ENCODE data around the gene GMPPB.

GMPPB gene

DNA sequence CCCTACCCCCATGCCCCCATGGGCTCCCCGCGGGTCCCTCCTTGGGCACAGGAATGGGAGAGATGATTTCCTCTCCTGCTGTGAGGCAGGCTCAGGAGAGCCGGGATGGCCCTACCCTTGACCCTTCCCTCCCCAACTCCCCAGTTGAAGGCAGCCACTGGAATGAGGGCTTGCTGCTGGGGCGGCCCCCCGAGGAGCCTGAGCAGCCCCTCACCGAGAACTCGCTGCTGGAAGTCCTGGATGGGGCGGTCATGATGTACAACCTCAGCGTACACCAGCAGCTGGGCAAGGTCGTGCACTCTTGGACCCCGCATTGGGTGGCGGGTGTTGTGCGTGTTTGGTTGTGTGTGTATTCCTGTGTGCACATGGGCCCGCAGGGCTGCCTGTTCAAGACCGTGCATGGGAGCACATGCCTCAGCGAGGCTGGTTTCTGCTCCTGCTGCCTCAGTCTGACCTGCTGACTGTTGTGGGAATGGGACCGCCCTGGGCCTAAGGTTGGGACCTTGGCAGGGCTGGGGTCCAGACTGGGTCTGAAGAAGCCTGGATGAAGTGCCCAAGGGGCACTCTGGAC is 18.3 kb downstream of the GMPPB start:
- H4K20me1 ChIP-seq (ENCODE audit: low read depth, low read length), result no peaks in the 10 kb centered on the region
- no peak overlapping the region for H3K4me3 ChIP-seq (ENCODE audit: insufficient read depth, low read length, poor library complexity, severe bottlenecking)
- H3K27me3 ChIP-seq (ENCODE audit: low read length), result no peaks in the 10 kb centered on the region
- H3K9me3 ChIP-seq (ENCODE audit: insufficient read depth, low read length), result no peaks in the 10 kb centered on the region
- H3K9ac ChIP-seq (ENCODE audit: low read length), result no peak overlapping the region
- no peak overlapping the region for H2AFZ ChIP-seq (ENCODE audit: low read depth, low read length, severe bottlenecking)
- H3K4me2 ChIP-seq (ENCODE audit: low read depth, low read length, poor library complexity, severe bottlenecking), result no peak overlapping the region
- no peaks in the 10 kb centered on the region for H3K9me2 ChIP-seq (replicated peaks; ENCODE audit: insufficient read depth, low read length)
- H3K36me3 ChIP-seq (ENCODE audit: low read length), result no peaks in the 10 kb centered on the region
- H3K79me2 ChIP-seq (ENCODE audit: insufficient read depth, low read length), result no peaks in the 10 kb centered on the region
- no peak for TF ChIP-seq CTCF (IDR thresholded peaks at IDR 0.05; ENCODE audit: insufficient read depth, low read length, poor library complexity, severe bottlenecking)
- no peak overlapping the region for H3K27ac ChIP-seq (ENCODE audit: low read depth, low read length)
- no peaks in the 10 kb centered on the region for H3F3A ChIP-seq (ENCODE audit: insufficient read depth)

- Histone ChIP-seq H3K27ac (ENCODE audit: low read depth, low read length) (no peak overlapping the region), H3K79me2 (ENCODE audit: insufficient read depth, low read length) (no peaks in the 10 kb centered on the region)
Measured at GRCh38 chr3:49704629-49705028, 19.1 kb downstream of the GMPPB start.

DNA sequence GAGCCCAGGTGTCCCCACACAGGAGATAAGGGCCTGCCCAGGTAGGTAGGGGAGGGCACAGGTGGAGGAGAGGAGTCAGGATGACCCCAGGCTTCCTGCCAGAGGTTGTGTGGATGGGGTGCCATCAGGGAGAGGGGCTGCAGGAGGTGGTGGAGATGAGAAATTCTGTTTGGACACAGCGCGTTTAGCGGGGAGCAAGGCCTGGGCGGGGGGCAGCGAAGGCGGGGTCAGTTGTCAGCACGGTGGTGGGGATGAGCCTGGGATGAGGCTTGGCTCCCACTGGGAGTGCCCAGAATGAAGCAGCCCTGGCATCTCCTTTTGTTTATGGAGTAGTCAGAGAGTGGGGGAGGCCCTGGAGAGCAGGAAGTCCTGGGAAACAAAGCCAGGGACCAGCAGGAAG is 19.8 kb downstream of the GMPPB start:
- Histone ChIP-seq H3K4me2 (ENCODE audit: low read depth, low read length, poor library complexity, severe bottlenecking) (no peak overlapping the region), H3K27ac (ENCODE audit: low read depth, low read length) (no peak overlapping the region)

More at GRCh38 chr3:49704629-49705028, 19.1 kb downstream of the GMPPB start:
- Histone ChIP-seq H3K4me3 (ENCODE audit: insufficient read depth, low read length, poor library complexity, severe bottlenecking) (no peak overlapping the region), H3F3A (ENCODE audit: insufficient read depth) (no peaks in the 10 kb centered on the region), H3K9me2 (replicated peaks; ENCODE audit: insufficient read depth, low read length) (no peaks in the 10 kb centered on the region), H2AFZ (ENCODE audit: low read depth, low read length, severe bottlenecking) (no peak overlapping the region), H3K4me2 (ENCODE audit: low read depth, low read length, poor library complexity, severe bottlenecking) (no peak overlapping the region), H4K20me1 (ENCODE audit: low read depth, low read length) (no peaks in the 10 kb centered on the region), H3K9me3 (ENCODE audit: insufficient read depth, low read length) (no peaks in the 10 kb centered on the region), H3K36me3 (ENCODE audit: low read length) (no peaks in the 10 kb centered on the region), H3K27me3 (ENCODE audit: low read length) (no peaks in the 10 kb centered on the region), H3K9ac (ENCODE audit: low read length) (no peak overlapping the region)
- TF ChIP-seq EZH2phosphoT487 (conservative IDR thresholded peaks at IDR 0.05; ENCODE audit: low read length) (no peak), CTCF (IDR thresholded peaks at IDR 0.05; ENCODE audit: insufficient read depth, low read length, poor library complexity, severe bottlenecking) (no peak)

More for the DNA sequence above, 19.8 kb downstream of the GMPPB start:
- TF ChIP-seq EZH2phosphoT487 (conservative IDR thresholded peaks at IDR 0.05; ENCODE audit: low read length) (no peak), CTCF (IDR thresholded peaks at IDR 0.05; ENCODE audit: insufficient read depth, low read length, poor library complexity, severe bottlenecking) (no peak)
- Histone ChIP-seq H3K36me3 (ENCODE audit: low read length) (no peaks in the 10 kb centered on the region), H3K9ac (ENCODE audit: low read length) (no peak overlapping the region), H3K4me3 (ENCODE audit: insufficient read depth, low read length, poor library complexity, severe bottlenecking) (no peak overlapping the region), H3K27me3 (ENCODE audit: low read length) (no peaks in the 10 kb centered on the region), H3K9me2 (replicated peaks; ENCODE audit: insufficient read depth, low read length) (no peaks in the 10 kb centered on the region), H3K9me3 (ENCODE audit: insufficient read depth, low read length) (no peaks in the 10 kb centered on the region), H3F3A (ENCODE audit: insufficient read depth) (no peaks in the 10 kb centered on the region), H3K79me2 (ENCODE audit: insufficient read depth, low read length) (no peaks in the 10 kb centered on the region), H4K20me1 (ENCODE audit: low read depth, low read length) (no peaks in the 10 kb centered on the region), H2AFZ (ENCODE audit: low read depth, low read length, severe bottlenecking) (no peak overlapping the region)

All from SU-DHL-6 (cell line).